ENCODE data around the gene EFEMP2.

The EFEMP2 gene

DNA sequence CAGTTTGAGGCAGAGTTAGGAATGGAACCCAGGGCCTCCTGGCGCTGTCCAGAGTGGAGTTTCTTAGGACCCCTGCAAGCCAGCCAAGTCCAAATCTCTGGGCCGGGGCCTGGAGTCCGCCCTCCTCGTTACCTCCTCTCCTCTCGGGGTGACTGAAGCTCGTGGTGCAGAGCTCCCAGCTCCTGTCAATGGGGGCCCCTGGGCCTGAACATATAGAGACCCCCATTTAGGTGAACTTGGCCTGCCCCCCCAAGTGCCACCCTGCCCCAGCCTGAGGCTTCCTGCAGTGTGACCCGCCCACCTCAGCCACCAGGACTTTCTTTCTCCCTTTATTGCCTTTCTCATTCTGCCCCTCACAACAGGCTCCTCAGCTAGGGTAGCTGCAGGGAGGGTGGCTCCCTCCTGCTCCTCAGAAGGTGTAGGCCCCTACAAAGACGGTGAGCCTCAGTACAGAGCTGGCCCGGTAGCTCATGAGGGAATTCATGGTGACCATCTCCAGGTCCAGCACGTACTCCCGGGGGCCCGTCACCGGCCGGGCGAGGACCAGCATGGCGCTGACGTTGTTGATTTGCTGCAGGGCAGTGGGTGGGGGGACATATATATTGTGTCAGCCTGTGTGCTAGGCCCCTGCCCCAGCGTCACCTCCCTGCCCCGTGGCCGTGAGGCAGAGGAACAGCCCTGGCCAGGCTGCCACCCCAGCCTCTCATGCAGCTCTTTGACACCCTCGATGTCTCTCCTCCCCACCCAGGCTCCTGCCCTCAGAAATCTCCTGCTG, 5.9 kb downstream of the EFEMP2 start:
- H3K27me3 ChIP-seq = no peaks in the 10 kb centered on the region
- no peak overlapping the region for H3K4me3 ChIP-seq (ENCODE audit: low read depth in 1 of 2, low read length in 1 of 2)
- peaks cover 26 to 32% of the 10 kb centered on the region in 2 experiments for H3K4me1 ChIP-seq (ENCODE audit: control insufficient read depth in 1 of 2, insufficient read depth in 1 of 2, low read depth in 1 of 2, low read length in 1 of 2)
- H3K27ac ChIP-seq = no peak overlapping the region
- no peaks in the 10 kb centered on the region for H3K9me3 ChIP-seq
- TF ChIP-seq, protein P1, sequence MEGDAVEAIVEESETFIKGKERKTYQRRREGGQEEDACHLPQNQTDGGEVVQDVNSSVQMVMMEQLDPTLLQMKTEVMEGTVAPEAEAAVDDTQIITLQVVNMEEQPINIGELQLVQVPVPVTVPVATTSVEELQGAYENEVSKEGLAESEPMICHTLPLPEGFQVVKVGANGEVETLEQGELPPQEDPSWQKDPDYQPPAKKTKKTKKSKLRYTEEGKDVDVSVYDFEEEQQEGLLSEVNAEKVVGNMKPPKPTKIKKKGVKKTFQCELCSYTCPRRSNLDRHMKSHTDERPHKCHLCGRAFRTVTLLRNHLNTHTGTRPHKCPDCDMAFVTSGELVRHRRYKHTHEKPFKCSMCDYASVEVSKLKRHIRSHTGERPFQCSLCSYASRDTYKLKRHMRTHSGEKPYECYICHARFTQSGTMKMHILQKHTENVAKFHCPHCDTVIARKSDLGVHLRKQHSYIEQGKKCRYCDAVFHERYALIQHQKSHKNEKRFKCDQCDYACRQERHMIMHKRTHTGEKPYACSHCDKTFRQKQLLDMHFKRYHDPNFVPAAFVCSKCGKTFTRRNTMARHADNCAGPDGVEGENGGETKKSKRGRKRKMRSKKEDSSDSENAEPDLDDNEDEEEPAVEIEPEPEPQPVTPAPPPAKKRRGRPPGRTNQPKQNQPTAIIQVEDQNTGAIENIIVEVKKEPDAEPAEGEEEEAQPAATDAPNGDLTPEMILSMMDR (IDR thresholded peaks at IDR 0.05) = no peak
- peaks cover 62% of the 10 kb centered on the region for H3K36me3 ChIP-seq

DNA sequence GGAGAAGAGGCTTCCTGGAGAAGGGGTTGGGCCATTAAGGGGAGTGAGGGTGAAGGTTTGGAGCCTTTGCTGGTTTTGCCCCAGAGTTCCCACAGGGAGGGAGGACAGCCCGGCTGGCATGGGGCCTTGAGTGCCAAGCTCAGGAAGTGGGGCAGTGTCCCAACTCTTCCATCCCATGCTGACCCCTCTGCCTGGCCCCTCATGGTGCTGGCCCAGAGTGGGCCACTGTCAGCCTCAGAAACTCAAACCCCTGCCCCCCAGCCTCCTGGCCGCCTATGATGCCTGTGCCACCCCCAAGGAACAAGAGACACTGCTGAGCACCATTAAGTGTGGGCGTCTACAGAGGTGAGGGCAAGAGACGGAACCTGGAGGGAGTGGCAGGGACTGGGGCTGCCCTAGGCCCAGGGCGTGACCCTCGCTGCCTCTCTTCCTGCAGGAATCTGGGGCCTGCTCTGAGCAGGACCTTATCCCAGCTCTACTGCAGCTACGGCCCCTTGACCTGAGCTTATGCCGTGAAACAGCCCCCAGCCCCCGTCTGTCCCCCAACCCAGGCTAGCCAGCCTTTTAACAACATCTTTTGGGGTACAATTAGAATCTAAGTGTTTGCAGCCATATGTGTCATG, 6.9 kb downstream of the EFEMP2 start:
- H3K9me3 ChIP-seq = no peaks in the 10 kb centered on the region
- TF ChIP-seq, protein P1 (IDR thresholded peaks at IDR 0.05) = no peak
- no peak overlapping the region for H3K4me3 ChIP-seq (ENCODE audit: low read depth in 1 of 2, low read length in 1 of 2)
- no peak overlapping the region for H3K27ac ChIP-seq
- H3K4me1 ChIP-seq (ENCODE audit: control insufficient read depth in 1 of 2, insufficient read depth in 1 of 2, low read depth in 1 of 2, low read length in 1 of 2) = peaks cover 26 to 32% of the 10 kb centered on the region in 2 experiments
- peaks cover 62% of the 10 kb centered on the region for H3K36me3 ChIP-seq
- no peaks in the 10 kb centered on the region for H3K27me3 ChIP-seq

DNA sequence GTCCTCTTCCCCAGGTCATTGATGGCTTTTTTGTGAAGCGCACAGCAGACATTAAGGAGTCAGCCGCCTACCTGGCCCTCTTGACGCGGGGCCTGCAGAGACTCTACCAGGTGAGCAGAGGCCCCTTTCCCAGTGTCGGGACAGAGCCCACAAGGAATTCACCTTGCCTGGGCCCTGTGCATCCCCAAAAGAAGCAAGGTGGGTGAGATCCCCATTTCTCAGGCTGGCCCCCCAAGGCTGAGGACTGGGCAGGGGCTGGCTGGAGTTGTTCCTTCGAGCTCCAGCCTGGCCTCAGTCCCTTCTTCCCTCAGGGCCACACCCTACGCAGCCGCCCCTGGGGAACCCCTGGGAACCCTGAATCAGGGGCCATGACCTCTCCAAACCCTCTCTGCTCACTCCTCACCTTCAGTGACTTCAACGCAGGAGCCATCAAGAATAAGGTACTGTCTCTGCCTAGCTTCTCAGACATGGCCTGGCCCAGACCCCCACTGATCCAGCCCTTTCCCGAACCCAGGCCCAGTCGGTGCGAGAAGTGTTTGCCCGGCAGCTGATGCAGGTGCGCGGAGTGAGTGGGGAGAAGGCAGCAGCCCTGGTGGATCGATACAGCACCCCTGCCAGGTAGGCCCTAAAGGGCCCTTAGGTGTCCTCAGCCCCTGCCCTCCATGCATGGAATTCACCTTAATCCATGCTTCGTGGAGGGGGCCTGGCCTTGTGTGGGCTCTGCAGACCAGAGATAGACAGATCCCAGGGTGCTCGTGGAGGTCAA, 7.7 kb downstream of the EFEMP2 start:
- Histone ChIP-seq H3K36me3 (peaks cover 62% of the 10 kb centered on the region), H3K4me3 (ENCODE audit: low read depth in 1 of 2, low read length in 1 of 2) (no peak overlapping the region), H3K9me3 (no peaks in the 10 kb centered on the region), H3K4me1 (ENCODE audit: control insufficient read depth in 1 of 2, insufficient read depth in 1 of 2, low read depth in 1 of 2, low read length in 1 of 2) (peaks cover 24 to 29% of the 10 kb centered on the region in 2 experiments), H3K27me3 (no peaks in the 10 kb centered on the region), H3K27ac (no peak overlapping the region)
- TF ChIP-seq, protein P1 (IDR thresholded peaks at IDR 0.05) = no peak

DNA sequence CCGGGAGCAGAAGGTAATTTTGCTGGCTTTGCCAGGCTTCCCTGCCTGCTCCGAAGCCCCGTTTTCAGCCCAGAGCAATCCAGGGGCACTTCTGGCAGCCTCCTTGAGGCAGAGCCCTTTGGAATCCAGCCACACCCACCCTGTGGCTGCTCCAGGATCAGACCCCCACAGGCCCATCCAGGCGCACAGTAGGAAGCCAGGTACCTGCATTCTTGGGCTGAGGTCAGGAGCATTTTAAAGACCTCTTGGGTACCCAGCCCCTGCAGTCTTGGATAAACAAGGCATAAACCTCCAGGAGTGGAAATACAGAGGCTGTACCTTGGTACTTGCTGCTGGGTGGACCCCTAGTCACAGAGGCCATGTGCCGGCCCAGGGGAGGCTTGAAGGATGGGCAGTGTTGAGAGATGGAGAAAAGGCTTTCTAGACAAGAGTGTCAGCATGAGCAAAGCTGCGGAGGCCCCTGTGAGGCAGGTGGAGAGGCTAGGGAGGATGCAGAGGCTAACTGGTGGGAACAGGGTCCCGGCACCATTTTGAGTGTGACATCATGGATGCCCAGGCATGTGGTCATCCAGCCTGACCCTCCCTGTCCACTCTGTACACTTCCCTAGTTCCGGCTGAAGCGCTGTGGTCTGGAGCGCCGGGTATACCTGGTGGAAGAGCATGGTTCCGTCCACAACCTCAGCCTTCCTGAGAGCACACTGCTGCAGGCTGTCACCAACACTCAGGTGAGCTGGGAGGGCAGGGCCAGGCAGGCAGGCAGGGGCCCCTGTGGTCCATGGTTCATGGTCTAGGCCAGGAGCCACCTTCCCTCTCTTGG, 8.5 kb downstream of the EFEMP2 start:
- Histone ChIP-seq H3K36me3 (peaks cover 62% of the 10 kb centered on the region), H3K4me3 (ENCODE audit: low read depth in 1 of 2, low read length in 1 of 2) (no peak overlapping the region), H3K4me1 (ENCODE audit: control insufficient read depth in 1 of 2, insufficient read depth in 1 of 2, low read depth in 1 of 2, low read length in 1 of 2) (peaks cover 30 to 35% of the 10 kb centered on the region in 2 experiments), H3K9me3 (no peaks in the 10 kb centered on the region), H3K27me3 (no peaks in the 10 kb centered on the region), H3K27ac (no peak overlapping the region)
- TF ChIP-seq, protein P1 (IDR thresholded peaks at IDR 0.05) = no peak

Data from neutrophil (primary cell).